Thymus (tissue), 11 donors: ENCODE measurements around the gene ST3GAL6. TPM values are rescaled to one million over a fixed set of nuclear protein-coding genes. Genes with fewer than 3 reads are reported as not detected.

Experiments used
- DNase-seq, 9 donors: peaks; one replicate each; pipeline ENCODE4 v3.0.0-alpha.2; 2013; ENCODE audit warnings: low spot score in 9 of 9, low read depth in 6 of 9, missing footprints in 1 of 9
- H3K27ac ChIP-seq, 2 donors: one replicate each; pipeline ENCODE4 v1.5.1; 2013; ENCODE audit warnings: control low read depth in 1 of 2, low read depth in 1 of 2, low read length in 1 of 2, mild to moderate bottlenecking in 1 of 2, moderate library complexity in 1 of 2
- H3K27me3 ChIP-seq, 2 donors: one replicate each; pipeline ENCODE4 v1.5.1; 2013; ENCODE audit warnings: low read length in 1 of 2; ENCODE audit not compliant: control insufficient read depth in 2 of 2, insufficient read depth in 1 of 2
- H3K36me3 ChIP-seq, 2 donors: one replicate each; pipeline ENCODE4 v1.5.1; 2013; ENCODE audit warnings: low read length in 1 of 2, mild to moderate bottlenecking in 1 of 2, moderate library complexity in 1 of 2; ENCODE audit not compliant: control insufficient read depth in 2 of 2, insufficient read depth in 2 of 2
- H3K4me1 ChIP-seq, 2 donors: one replicate each; pipeline ENCODE4 v1.5.1; 2013; ENCODE audit warnings: low read length in 2 of 2; ENCODE audit not compliant: control insufficient read depth in 2 of 2, insufficient read depth in 2 of 2
- H3K4me3 ChIP-seq, 2 donors: one replicate each; pipeline ENCODE4 v1.5.1; 2013; ENCODE audit warnings: low read length in 2 of 2, control low read depth in 1 of 2, mild to moderate bottlenecking in 1 of 2
- H3K9me3 ChIP-seq, 2 donors: one replicate each; pipeline ENCODE4 v1.5.1; 2013; ENCODE audit warnings: low read length in 1 of 2, mild to moderate bottlenecking in 1 of 2; ENCODE audit not compliant: control insufficient read depth in 2 of 2, insufficient read depth in 1 of 2
- WGBS: extraction: QIAGEN DNeasy Blood & Tissue Kit; methylation state at CpG from one replicate; pipeline ENCODE4 v1.1.7; 2013; 5-methylcytosine and 5-hydroxymethylcytosine counted together
- polyA plus RNA-seq: library from polyadenylated mRNA; stranded (reverse); fragments of 200-250 nt; gene quantifications from one replicate; pipeline ENCODE4 v1.2.3, GENCODE V29; 2013
- total RNA-seq: library from RNA; stranded (reverse); fragments of 120-200 nt; gene quantifications from one replicate; pipeline ENCODE4 v1.2.4, GENCODE V29; 2013
- donor health status: healthy.

ST3GAL6 gene
- total and polyA plus RNA-seq, 2 donors: 16.8 to 29.4 TPM

DNA sequence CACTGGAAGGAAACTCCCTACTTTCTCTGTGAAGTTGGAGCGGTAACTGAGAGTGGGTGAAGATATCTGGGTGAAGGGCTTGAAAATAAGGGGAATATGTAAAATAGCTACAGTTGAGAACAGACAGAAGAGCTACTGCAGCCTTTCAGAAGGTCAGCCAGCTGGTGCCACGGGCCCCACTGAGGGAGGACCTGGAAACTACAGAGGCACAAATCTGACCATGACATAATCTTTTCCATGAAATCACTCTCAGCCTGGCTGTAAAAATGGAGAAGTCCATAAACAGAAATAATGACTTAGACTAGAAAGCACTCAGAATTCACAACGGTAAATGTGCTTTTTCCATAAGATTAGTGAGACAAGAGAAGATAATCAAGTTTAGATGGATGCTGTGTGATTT, 46.4 kb downstream of the ST3GAL6 start:
- WGBS: 86% methylated on average over 3 of the region's 3 CpGs
- no peaks in the 10 kb centered on the region for H3K9me3 ChIP-seq
- H3K27ac ChIP-seq: no peak overlapping the region
- H3K36me3 ChIP-seq: peaks cover 0 to 8% of the 10 kb centered on the region in 2 donors
- H3K4me1 ChIP-seq: no peaks in the 10 kb centered on the region
- DNase-seq: no peak
- no peak overlapping the region for H3K4me3 ChIP-seq
- H3K27me3 ChIP-seq: no peaks in the 10 kb centered on the region

DNA sequence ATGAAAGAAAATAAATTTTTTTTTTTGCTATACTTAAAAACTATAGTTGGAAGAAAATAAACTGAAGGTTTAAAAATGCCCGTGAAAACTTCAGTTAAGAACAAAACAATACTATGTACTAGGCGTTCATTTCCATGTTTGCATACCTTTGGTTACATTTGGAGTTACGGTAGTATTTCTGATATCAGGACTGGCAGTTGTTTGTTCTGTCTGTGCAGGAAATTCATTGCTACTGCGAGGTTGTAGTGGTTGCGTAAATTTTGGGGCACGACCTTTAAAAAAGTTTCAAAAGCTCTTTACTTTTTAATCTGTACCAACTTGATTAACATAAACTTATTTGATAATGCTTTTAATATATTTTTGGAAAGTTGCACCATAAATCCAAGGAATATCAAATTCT, 47.9 kb downstream of the ST3GAL6 start:
- no peaks in the 10 kb centered on the region for H3K9me3 ChIP-seq
- 81% methylated on average over 6 of the region's 6 CpGs for WGBS
- no peak for DNase-seq
- H3K27me3 ChIP-seq: no peaks in the 10 kb centered on the region
- H3K36me3 ChIP-seq: peaks cover 0 to 3% of the 10 kb centered on the region in 2 donors
- H3K4me3 ChIP-seq: no peak overlapping the region
- H3K4me1 ChIP-seq: no peaks in the 10 kb centered on the region
- H3K27ac ChIP-seq: no peak overlapping the region

DNA sequence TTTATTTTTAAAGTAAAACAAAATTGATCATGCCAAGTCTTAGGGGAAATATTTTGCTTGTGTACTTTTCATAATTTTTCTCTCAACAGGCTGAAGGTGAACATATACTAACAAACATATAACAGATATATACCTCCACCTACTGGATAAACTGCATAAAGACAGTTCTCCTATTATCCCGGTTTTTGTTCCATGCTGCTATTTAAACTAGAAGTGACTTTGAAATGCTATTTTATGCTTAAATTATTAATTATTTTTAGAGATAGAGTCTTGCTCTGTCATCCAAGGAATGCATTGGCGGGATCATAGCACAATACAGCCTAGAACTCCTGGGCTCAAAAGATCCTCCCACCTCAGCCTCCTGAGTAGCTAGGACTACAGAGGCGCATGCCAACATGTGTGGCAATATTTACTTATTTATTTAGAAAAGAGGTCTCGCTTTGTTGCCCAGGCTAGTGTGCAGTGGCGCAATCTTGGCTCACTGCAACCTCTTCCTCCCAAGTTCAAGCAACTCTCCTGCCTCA, 49.8 kb downstream of the ST3GAL6 start:
- H3K9me3 ChIP-seq: no peaks in the 10 kb centered on the region
- no peak overlapping the region for H3K4me3 ChIP-seq
- no peaks in the 10 kb centered on the region for H3K4me1 ChIP-seq
- peak in 6 of 9 donors; percentile 7 to 57 (median 24) for DNase-seq
- no peaks in the 10 kb centered on the region for H3K27me3 ChIP-seq
- WGBS: 79% methylated on average over 5 of the region's 5 CpGs
- no peaks in the 10 kb centered on the region for H3K36me3 ChIP-seq
- H3K27ac ChIP-seq: no peak overlapping the region

DNA sequence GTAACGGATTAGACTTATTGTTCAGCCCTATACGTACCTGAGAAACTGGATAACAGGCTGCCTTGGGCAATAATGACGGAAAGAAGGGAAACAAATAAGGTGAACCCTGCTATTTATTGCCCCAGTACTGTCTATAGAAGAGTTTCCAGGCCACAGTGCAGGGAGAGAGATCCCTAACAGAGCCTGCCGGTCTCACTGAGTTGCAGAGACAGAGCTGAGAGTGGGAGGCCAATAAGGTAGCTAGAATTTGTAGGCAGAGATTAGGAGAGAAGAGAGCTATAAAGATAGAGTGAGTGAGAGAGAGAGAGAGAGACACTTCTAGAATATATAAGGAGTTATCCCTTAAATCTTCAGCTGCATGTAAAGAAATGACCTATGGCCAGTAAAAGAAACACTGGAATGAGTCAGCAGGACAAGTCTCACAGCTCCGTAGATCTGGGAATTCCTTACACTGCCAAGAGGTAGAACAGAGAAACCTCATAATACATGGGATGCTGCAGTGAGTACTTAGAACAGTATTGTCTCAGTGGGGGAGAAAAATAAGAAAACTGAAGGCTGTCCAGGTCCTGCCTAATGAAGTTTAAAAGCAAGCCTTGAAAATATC, 51.8 kb downstream of the ST3GAL6 start:
- no peak overlapping the region for H3K27ac ChIP-seq
- WGBS: 97% methylated on average over 5 of the region's 5 CpGs
- H3K4me1 ChIP-seq: no peaks in the 10 kb centered on the region
- H3K27me3 ChIP-seq: no peaks in the 10 kb centered on the region
- DNase-seq: no peak
- no peak overlapping the region for H3K4me3 ChIP-seq
- no peaks in the 10 kb centered on the region for H3K9me3 ChIP-seq
- no peaks in the 10 kb centered on the region for H3K36me3 ChIP-seq

DNA sequence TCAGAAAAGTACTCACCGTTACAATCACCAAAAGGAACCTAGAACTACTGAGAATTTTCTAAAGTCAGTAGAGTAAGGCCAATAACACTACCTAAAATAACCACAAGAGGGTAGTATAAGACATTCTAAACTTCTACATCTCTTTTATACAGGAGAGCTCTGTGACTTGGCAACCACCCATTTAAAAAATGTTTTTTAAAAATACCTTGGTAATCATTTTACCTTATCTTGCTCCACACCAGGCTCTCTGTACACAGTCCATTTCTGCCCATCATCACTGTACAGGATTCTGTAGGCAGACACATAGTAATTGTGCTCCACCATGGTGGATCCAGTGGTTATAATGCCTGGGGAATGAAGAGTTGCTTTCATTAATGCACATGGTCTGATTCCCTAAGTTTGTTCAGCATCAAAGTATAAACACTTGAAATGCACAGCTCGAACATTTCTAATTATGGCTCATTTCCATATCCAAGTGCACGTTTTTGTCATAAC, 54.5 kb downstream of the ST3GAL6 start:
- WGBS: 73% methylated on average over 3 of the region's 3 CpGs
- H3K27ac ChIP-seq: no peak overlapping the region

DNA sequence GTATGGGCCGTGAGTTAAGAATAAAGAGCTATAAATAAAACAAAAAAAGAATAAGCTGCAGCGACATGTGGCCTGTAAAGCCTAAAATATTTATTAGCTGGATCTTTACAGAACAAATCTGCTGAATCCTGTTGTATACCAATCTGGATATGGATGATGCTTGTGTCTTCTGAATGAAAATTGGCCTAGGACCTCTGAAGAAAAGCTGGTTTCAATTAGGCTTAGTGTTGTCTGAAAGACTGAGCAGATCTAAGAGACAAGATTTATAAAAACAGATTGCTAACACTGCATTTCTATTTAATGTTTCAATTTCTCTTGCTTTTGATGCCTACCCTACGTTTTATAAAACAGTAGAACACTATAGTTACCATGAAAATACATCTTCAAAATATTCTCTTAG, 57.9 kb downstream of the ST3GAL6 start:
- Histone ChIP-seq H3K27ac (no peak overlapping the region), H3K36me3 (no peaks in the 10 kb centered on the region), H3K4me1 (no peaks in the 10 kb centered on the region), H3K4me3 (no peak overlapping the region), H3K27me3 (no peaks in the 10 kb centered on the region), H3K9me3 (no peaks in the 10 kb centered on the region)
- 96% methylated on average over 3 of the region's 3 CpGs for WGBS
- no peak for DNase-seq

More for the DNA sequence above, 54.5 kb downstream of the ST3GAL6 start:
- Histone ChIP-seq H3K9me3 (no peaks in the 10 kb centered on the region), H3K36me3 (no peaks in the 10 kb centered on the region), H3K4me3 (no peak overlapping the region), H3K4me1 (no peaks in the 10 kb centered on the region), H3K27me3 (no peaks in the 10 kb centered on the region)
- peak; percentile 21 to 79 (median 52) for DNase-seq

DNA sequence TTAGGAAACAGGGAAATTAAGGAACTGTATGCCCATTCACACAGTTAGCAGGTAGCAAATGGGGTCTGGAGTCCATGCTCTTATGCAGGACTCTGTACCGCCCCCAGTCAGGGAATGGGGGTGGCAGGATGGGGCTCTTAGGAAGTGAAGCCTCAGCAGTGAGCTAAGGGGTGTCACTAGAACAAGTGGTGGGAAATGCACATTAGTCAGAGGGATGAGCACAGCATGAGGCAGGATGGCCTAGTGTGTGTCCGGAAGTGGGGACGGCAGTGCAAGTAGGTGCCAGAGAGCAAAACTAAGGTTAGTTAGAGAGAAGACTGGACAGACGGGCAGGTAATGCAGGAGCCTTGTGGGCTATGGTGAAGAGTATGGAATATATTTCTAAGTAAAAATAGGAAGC, 60.7 kb downstream of the ST3GAL6 start:
- 99% methylated on average over 4 of the region's 4 CpGs for WGBS
- Histone ChIP-seq H3K4me1 (no peaks in the 10 kb centered on the region), H3K36me3 (no peaks in the 10 kb centered on the region), H3K27me3 (no peaks in the 10 kb centered on the region), H3K9me3 (no peaks in the 10 kb centered on the region), H3K27ac (no peak overlapping the region), H3K4me3 (no peak overlapping the region)
- no peak for DNase-seq

DNA sequence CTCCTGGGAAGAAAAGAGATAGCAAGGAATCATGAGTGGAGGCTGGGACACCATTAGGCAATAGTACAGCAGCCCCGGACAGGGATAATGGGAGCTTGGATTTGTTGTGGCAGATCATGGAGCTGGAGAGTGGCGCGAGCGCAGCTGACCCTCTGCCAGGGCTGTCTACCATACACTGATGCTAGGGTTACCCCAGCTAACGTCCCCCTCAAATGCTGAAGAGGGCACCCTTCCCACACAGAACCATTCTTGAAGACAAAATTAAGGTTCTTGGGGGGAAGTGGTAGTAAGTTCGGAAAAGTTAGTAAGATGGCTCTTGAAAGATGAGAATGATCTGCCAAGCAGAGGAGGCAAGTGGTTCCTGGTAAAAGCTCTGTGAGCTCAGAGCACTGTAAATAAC, 61.1 kb downstream of the ST3GAL6 start:
- no peak for DNase-seq
- no peaks in the 10 kb centered on the region for H3K27me3 ChIP-seq

DNA sequence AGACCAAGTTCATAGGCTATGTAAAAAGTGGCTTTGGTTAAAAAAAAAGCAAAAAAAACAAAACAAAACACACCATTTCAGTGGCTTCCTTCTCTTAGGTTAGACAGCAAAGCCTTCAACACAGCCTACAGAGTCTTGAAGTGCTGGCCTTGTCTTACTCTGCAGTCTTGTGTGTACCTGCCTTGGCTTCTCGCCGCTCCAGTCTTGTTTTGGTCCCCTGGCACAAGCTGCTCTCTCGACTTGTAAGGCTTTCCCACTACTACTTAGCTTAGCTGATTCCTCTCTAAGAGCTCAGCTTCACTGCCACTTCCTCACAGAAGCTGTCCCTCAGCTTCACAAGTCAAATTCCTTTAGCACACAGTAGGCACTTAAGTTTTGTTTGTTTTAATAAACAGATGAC, 63.0 kb downstream of the ST3GAL6 start:
- H3K36me3 ChIP-seq: no peaks in the 10 kb centered on the region
- H3K9me3 ChIP-seq: no peaks in the 10 kb centered on the region
- H3K4me3 ChIP-seq: no peak overlapping the region
- no peak overlapping the region for H3K27ac ChIP-seq
- H3K27me3 ChIP-seq: no peaks in the 10 kb centered on the region
- 84% methylated on average over 3 of the region's 3 CpGs for WGBS
- no peak for DNase-seq
- H3K4me1 ChIP-seq: no peaks in the 10 kb centered on the region

More for the DNA sequence above, 61.1 kb downstream of the ST3GAL6 start:
- Histone ChIP-seq H3K4me1 (no peaks in the 10 kb centered on the region), H3K36me3 (no peaks in the 10 kb centered on the region), H3K27ac (no peak overlapping the region), H3K4me3 (no peak overlapping the region), H3K9me3 (no peaks in the 10 kb centered on the region)
- WGBS: 97% methylated on average over 6 of the region's 6 CpGs
